ENCODE measurements around the gene INHBA.

DNA sequence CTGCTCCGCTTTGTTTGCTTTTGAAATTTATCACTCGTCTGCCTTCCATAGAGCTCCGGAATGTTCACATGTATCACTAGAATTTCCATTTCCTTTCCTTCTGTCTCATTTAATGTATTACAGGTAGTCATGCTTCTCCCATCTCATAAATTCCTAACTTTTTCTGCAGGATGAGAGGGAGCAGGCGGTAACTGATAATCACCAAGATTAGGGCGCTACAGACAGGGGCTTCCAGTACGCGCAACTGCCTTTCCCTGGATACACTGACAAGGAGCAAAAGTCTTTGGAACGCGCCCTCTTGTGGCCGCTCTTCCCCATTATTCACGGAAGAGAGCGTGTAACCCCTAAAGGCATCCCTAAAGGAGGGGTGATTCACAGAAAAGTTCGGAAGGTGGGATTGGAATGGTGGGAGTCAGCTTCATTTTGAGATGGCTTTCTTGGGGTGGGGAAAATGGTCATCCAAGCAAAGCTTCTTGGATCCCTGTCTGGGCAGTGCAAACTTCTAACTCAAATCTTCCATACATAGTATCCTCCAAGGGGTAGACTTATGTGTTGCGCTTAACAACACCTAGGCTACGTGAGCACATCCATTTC lies 6.5 kb downstream of the INHBA start:
- TF ChIP-seq POLR2A (IDR thresholded peaks at IDR 0.05; ENCODE audit: low read depth, low read length) = no peak
- TF ChIP-seq POLR2AphosphoS5 (IDR thresholded peaks at IDR 0.05; ENCODE audit: low read depth, low read length) = no peak
- TF ChIP-seq TAF1 (IDR thresholded peaks at IDR 0.05; ENCODE audit: borderline replicate concordance, low read depth, low read length) = no peak

Measured in GM12892 (cell line).